Ascending aorta (tissue), 2 donors: ENCODE data around the gene PRDX1. TPM values are rescaled to one million over a fixed set of nuclear protein-coding genes. Genes with fewer than 3 reads are reported as not detected.
"Not testable (repeated sequence)": the region's sequence is repeated elsewhere in the genome, so short reads cannot be mapped to it uniquely, and the experiment has no call there.

ENCODE experiments used
- DNase-seq, 2 donors: peaks; one replicate each; pipeline ENCODE4 v3.0.0-alpha.2; 2019; ENCODE audit warnings: low spot score in 2 of 2
- H3K27ac ChIP-seq, 2 donors: fragments of 200-600 bp; sonication (generic); one replicate each; pipeline ENCODE4 v1.5.1; 2016 to 2017; ENCODE audit warnings: mild to moderate bottlenecking in 1 of 2
- H3K27me3 ChIP-seq: fragments of 200-600 bp; sonication (generic); one replicate; pipeline ENCODE4 v1.5.1; 2017
- H3K36me3 ChIP-seq, 2 donors: fragments of 200-600 bp; sonication (generic); one replicate each; pipeline ENCODE4 v1.5.1; 2016
- H3K4me1 ChIP-seq, 2 donors: fragments of 200-600 bp; sonication (generic); one replicate each; pipeline ENCODE4 v1.5.1; 2016 to 2017; ENCODE audit warnings: mild to moderate bottlenecking in 1 of 2
- H3K4me3 ChIP-seq, 2 donors: fragments of 200-600 bp; sonication (generic); one replicate each; pipeline ENCODE4 v1.5.1; 2016 to 2017; ENCODE audit warnings: mild to moderate bottlenecking in 1 of 2
- H3K9me3 ChIP-seq, 2 donors: fragments of 200-600 bp; sonication (generic); one replicate each; pipeline ENCODE4 v1.5.1; 2016
- intact Hi-C: fragments of 100-400 bp; cut with DNase I; formaldehyde crosslinking; loops from one replicate; pipeline ENCODE4 v1.15.1; 2023
- total RNA-seq: library from RNA; depleted of rRNA; stranded (reverse); fragments of >200 nt; gene quantifications from one replicate; pipeline ENCODE4 v1.1.0, GENCODE V29; 2016
- TF ChIP-seq, protein P1 (sequence below), 3 experiments: fragments of 200-600 bp in 2 of 3; fragments of 450-650 bp in 1 of 3; sonication (generic) in 2 of 3; IDR thresholded peaks; one replicate each; pipeline ENCODE4 v1.5.1; 2016 to 2019; ENCODE audit warnings: antibody characterized with exemption in 3 of 3, mild to moderate bottlenecking in 1 of 3, moderate library complexity in 1 of 3

Gene PRDX1
- total RNA-seq, 1 donor from 2014 or later = 245 TPM

DNA sequence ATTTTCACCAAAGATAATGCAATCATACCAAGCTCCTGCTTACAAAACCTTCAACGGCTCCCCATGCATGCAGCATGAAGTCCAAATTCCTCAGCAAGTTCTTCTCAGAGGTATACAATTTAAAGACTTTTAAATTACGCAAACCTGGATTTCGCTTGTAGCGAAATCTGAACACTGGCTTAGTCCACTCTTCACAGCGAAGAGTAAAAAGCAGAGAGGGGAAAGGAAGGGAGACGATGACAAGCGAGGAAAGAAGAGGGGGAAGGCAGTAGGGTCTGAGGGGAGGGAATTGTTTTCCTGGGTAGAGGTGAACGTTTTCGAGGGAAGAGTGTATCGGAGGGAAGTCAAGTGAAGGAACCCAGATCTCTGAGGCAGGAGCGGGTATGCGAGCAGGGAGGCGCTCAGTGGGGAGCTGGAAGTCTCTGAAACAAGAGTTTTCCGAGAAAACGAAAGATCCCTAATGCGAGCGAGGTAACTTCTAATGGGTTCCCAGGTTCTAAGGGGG lies 31.5 kb downstream of the PRDX1 start:
- Histone ChIP-seq H3K9me3 (no peaks in the 10 kb centered on the region), H3K27me3 (no peaks in the 10 kb centered on the region)
- intact Hi-C loops = loop anchor here (2.0 to 10.0 kb wide), 8 partner anchors 31 to 759 kb away; partner anchors contain the start of genes AKR1A1, BTBD19, DYNLT4 and GPBP1L1

GRCh38 chr1:45489379-45489778 lies 32.3 kb downstream of the PRDX1 start:
- H3K4me1 ChIP-seq, H3K27me3 ChIP-seq, DNase-seq, H3K27ac ChIP-seq, H3K36me3 ChIP-seq, H3K9me3 ChIP-seq: not testable (repeated sequence)
- intact Hi-C loops = loop anchor here (5.0 kb wide), 1 partner anchor 282 kb away; the partner anchor contains the start of gene ZSWIM5
- H3K4me3 ChIP-seq = peak overlapping the region in 1 of 2 donors; percentile 94

More for the DNA sequence above, 31.5 kb downstream of the PRDX1 start:
- TF ChIP-seq, protein P1, sequence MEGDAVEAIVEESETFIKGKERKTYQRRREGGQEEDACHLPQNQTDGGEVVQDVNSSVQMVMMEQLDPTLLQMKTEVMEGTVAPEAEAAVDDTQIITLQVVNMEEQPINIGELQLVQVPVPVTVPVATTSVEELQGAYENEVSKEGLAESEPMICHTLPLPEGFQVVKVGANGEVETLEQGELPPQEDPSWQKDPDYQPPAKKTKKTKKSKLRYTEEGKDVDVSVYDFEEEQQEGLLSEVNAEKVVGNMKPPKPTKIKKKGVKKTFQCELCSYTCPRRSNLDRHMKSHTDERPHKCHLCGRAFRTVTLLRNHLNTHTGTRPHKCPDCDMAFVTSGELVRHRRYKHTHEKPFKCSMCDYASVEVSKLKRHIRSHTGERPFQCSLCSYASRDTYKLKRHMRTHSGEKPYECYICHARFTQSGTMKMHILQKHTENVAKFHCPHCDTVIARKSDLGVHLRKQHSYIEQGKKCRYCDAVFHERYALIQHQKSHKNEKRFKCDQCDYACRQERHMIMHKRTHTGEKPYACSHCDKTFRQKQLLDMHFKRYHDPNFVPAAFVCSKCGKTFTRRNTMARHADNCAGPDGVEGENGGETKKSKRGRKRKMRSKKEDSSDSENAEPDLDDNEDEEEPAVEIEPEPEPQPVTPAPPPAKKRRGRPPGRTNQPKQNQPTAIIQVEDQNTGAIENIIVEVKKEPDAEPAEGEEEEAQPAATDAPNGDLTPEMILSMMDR (IDR thresholded peaks at IDR 0.05) = no peak
- Histone ChIP-seq H3K4me1 (peaks cover 3 to 9% of the 10 kb centered on the region in 2 donors), H3K4me3 (peak overlapping the region; percentile 87 to 94), H3K36me3 (no peaks in the 10 kb centered on the region), H3K27ac (peak overlapping the region; percentile 59 to 79)
- DNase-seq = no peak

GRCh38 chr1:45488666-45489377 lies 32.9 kb downstream of the PRDX1 start:
- TF ChIP-seq, protein P1 (IDR thresholded peaks at IDR 0.05) = no peak
- Histone ChIP-seq H3K27me3 (no peaks in the 10 kb centered on the region), H3K4me1 (peaks cover 3 to 9% of the 10 kb centered on the region in 2 donors), H3K9me3 (no peaks in the 10 kb centered on the region), H3K36me3 (no peaks in the 10 kb centered on the region), H3K27ac (no peak overlapping the region), H3K4me3 (no peak overlapping the region)
- intact Hi-C loops = loop anchor here (5.0 kb wide), 1 partner anchor 282 kb away; the partner anchor contains the start of gene ZSWIM5
- no peak for DNase-seq

DNA sequence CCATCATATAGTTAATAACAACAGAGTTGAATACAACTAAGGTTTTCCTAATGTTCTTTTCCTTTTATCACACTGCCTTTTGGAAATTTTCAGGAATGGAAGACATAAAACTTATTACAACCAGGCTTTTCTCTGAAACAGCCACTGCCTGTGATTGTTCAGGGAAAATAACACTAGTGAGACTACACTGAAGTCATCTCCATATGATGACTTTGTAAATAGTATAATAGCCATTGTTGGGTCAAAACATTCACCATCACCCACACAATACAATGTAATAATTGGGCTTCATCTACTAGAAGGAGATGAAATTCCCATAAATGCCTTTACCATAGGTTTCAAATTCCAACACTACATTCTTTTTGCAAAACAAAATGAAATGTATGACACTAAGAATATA lies 35.7 kb downstream of the PRDX1 start:
- intact Hi-C loops = loop anchor here (5.0 kb wide), 1 partner anchor 279 kb away; the partner anchor contains the start of gene ZSWIM5
- TF ChIP-seq, protein P1 (IDR thresholded peaks at IDR 0.05) = no peak
- Histone ChIP-seq H3K27me3 (no peaks in the 10 kb centered on the region), H3K4me3 (no peak overlapping the region), H3K4me1 (peaks cover 3 to 4% of the 10 kb centered on the region in 2 donors), H3K9me3 (no peaks in the 10 kb centered on the region), H3K27ac (no peak overlapping the region), H3K36me3 (no peaks in the 10 kb centered on the region)
- no peak for DNase-seq

GRCh38 chr1:45479039-45479748 lies 42.5 kb downstream of the PRDX1 start:
- no peak for DNase-seq
- Histone ChIP-seq H3K9me3 (no peaks in the 10 kb centered on the region), H3K4me3 (no peak overlapping the region), H3K4me1 (no peaks in the 10 kb centered on the region), H3K36me3 (no peaks in the 10 kb centered on the region), H3K27ac (no peak overlapping the region), H3K27me3 (no peaks in the 10 kb centered on the region)
- TF ChIP-seq, protein P1 (IDR thresholded peaks at IDR 0.05) = no peak
- intact Hi-C loops = no loop called here
